Mesenchymal stem cell (in vitro differentiated cells and primary cell): ENCODE results near the gene FSTL4.

ENCODE experiments used
- DNase-seq: peaks from one replicate; pipeline ENCODE4 v3.0.0-alpha.2; 2013
- H2AFZ ChIP-seq: one replicate; pipeline ENCODE4 v1.6.1; 2013; ENCODE audit warnings: low read depth, mild to moderate bottlenecking, control low read depth, inconsistent platforms, low read length, moderate library complexity
- H2AK5ac ChIP-seq: 2 replicates; pipeline ENCODE4 v1.6.1; 2013; ENCODE audit warnings: low read length, moderate library complexity, mild to moderate bottlenecking, inconsistent platforms; ENCODE audit not compliant: severe bottlenecking
- H2BK120ac ChIP-seq: one replicate; pipeline ENCODE4 v1.6.1; 2013; ENCODE audit warnings: low read depth, mild to moderate bottlenecking, inconsistent platforms, low read length, moderate library complexity
- H2BK12ac ChIP-seq, 2 experiments: one replicate each; pipeline ENCODE4 v1.6.1; 2013; ENCODE audit warnings: inconsistent platforms in 2 of 2, low read length in 2 of 2, mild to moderate bottlenecking in 2 of 2, moderate library complexity in 2 of 2, control low read depth in 1 of 2
- H2BK15ac ChIP-seq: one replicate; pipeline ENCODE4 v1.6.1; 2013; ENCODE audit warnings: mild to moderate bottlenecking, low read depth, inconsistent platforms; ENCODE audit not compliant: poor library complexity, severe bottlenecking
- H2BK5ac ChIP-seq: 2 replicates; pipeline ENCODE4 v1.6.1; 2013; ENCODE audit warnings: low read depth, mild to moderate bottlenecking, low read length, control low read depth, inconsistent platforms; ENCODE audit not compliant: poor library complexity, severe bottlenecking
- H3K14ac ChIP-seq, 2 experiments: one replicate each; pipeline ENCODE4 v1.6.1; 2013; ENCODE audit warnings: inconsistent platforms in 2 of 2, low read length in 2 of 2, control low read depth in 1 of 2, mild to moderate bottlenecking in 1 of 2, moderate library complexity in 1 of 2
- H3K18ac ChIP-seq, 2 experiments: one replicate each; pipeline ENCODE4 v1.6.1; 2013; ENCODE audit warnings: inconsistent platforms in 2 of 2, low read length in 2 of 2, control low read depth in 1 of 2, low read depth in 1 of 2, mild to moderate bottlenecking in 1 of 2
- H3K23ac ChIP-seq, 2 experiments: one replicate each; pipeline ENCODE4 v1.6.1; 2013; ENCODE audit warnings: inconsistent platforms in 2 of 2, low read length in 2 of 2, mild to moderate bottlenecking in 2 of 2, moderate library complexity in 2 of 2, control low read depth in 1 of 2
- H3K27ac ChIP-seq: 2 replicates; pipeline ENCODE4 v1.5.1; 2013; ENCODE audit warnings: mild to moderate bottlenecking, moderate library complexity, low read length, control low read depth, inconsistent platforms; ENCODE audit not compliant: poor library complexity, severe bottlenecking
- H3K27me3 ChIP-seq, 2 experiments: 2 replicates each; pipeline versions ENCODE4 v1.6.1 to v1.7.0; 2013; ENCODE audit warnings: low read length in 2 of 2, mild to moderate bottlenecking in 2 of 2, moderate library complexity in 2 of 2, control low read depth in 1 of 2, inconsistent platforms in 1 of 2; ENCODE audit not compliant: control insufficient read depth in 1 of 2, insufficient read depth in 1 of 2
- H3K36me3 ChIP-seq, 2 experiments: 2 replicates each; pipeline versions ENCODE4 v1.6.1 to v1.7.0; 2013; ENCODE audit warnings: low read length in 2 of 2, control low read depth in 1 of 2, inconsistent platforms in 1 of 2, low read depth in 1 of 2, mild to moderate bottlenecking in 1 of 2; ENCODE audit not compliant: insufficient read depth in 2 of 2, control insufficient read depth in 1 of 2
- H3K4ac ChIP-seq, 2 experiments: one replicate each; pipeline ENCODE4 v1.6.1; 2013; ENCODE audit warnings: inconsistent platforms in 2 of 2, low read length in 2 of 2, mild to moderate bottlenecking in 2 of 2, moderate library complexity in 2 of 2, control low read depth in 1 of 2, low read depth in 1 of 2
- H3K4me1 ChIP-seq: 2 replicates; pipeline ENCODE4 v1.6.1; 2013; ENCODE audit warnings: low read depth, low read length, control low read depth; ENCODE audit not compliant: control insufficient read depth, insufficient read depth
- H3K4me2 ChIP-seq: 2 replicates; pipeline ENCODE4 v1.6.1; 2013; ENCODE audit warnings: low read length, mild to moderate bottlenecking, inconsistent platforms; ENCODE audit not compliant: poor library complexity, severe bottlenecking
- H3K4me3 ChIP-seq, 2 experiments: 2 replicates each; pipeline versions ENCODE4 v1.5.1 to v1.7.0; 2013; ENCODE audit warnings: low read length in 2 of 2, mild to moderate bottlenecking in 2 of 2, control low read depth in 1 of 2, low read depth in 1 of 2; ENCODE audit not compliant: insufficient read depth in 1 of 2
- H3K79me1 ChIP-seq: replicated peaks from 2 replicates; pipeline ENCODE4 v1.6.1; 2013; ENCODE audit warnings: mild to moderate bottlenecking, control low read depth, low read length, inconsistent platforms; ENCODE audit not compliant: poor library complexity, severe bottlenecking
- H3K9ac ChIP-seq: 2 replicates; pipeline ENCODE4 v1.7.0; 2013; ENCODE audit warnings: mild to moderate bottlenecking, low read length, moderate library complexity
- H3K9me3 ChIP-seq: 2 replicates; pipeline ENCODE4 v1.7.0; 2013; ENCODE audit warnings: mild to moderate bottlenecking, low read length; ENCODE audit not compliant: control insufficient read depth
- H4K8ac ChIP-seq: one replicate; pipeline ENCODE4 v1.6.1; 2013; ENCODE audit warnings: inconsistent platforms, mild to moderate bottlenecking, low read length, moderate library complexity
- H4K91ac ChIP-seq: one replicate; pipeline ENCODE4 v1.6.1; 2013; ENCODE audit warnings: mild to moderate bottlenecking, low read length, inconsistent platforms
- WGBS: methylation state at CpG from one replicate; pipeline ENCODE4 v1.1.7; 2013; ENCODE audit warnings: mixed read lengths; 5-methylcytosine and 5-hydroxymethylcytosine counted together

The FSTL4 gene

GRCh38 chr5:133214153-133214820, 398.1 kb downstream of the FSTL4 start:
- no peak overlapping the region for H3K27ac ChIP-seq
- H3K9ac ChIP-seq, result no peak overlapping the region
- no peak overlapping the region for H3K23ac ChIP-seq
- H3K4me1 ChIP-seq, result no peaks in the 10 kb centered on the region
- H3K4ac ChIP-seq, result no peak overlapping the region
- H2AK5ac ChIP-seq, result no peak overlapping the region
- H2AFZ ChIP-seq, result no peak overlapping the region
- H2BK120ac ChIP-seq, result no peak overlapping the region
- H3K4me3 ChIP-seq, result no peak overlapping the region
- no peak overlapping the region for H2BK5ac ChIP-seq
- H3K9me3 ChIP-seq, result no peaks in the 10 kb centered on the region
- DNase-seq, result no peak
- H2BK15ac ChIP-seq, result no peak overlapping the region
- no peak overlapping the region for H2BK12ac ChIP-seq
- no peak overlapping the region for H3K4me2 ChIP-seq
- no peak overlapping the region for H4K8ac ChIP-seq
- WGBS, result 75% methylated on average over 2 of the region's 2 CpGs
- no peak overlapping the region for H3K18ac ChIP-seq
- H3K14ac ChIP-seq, result no peak overlapping the region
- no peak overlapping the region for H4K91ac ChIP-seq
- peaks cover 33 to 66% of the 10 kb centered on the region in 2 experiments for H3K27me3 ChIP-seq
- H3K36me3 ChIP-seq, result no peaks in the 10 kb centered on the region
- no peaks in the 10 kb centered on the region for H3K79me1 ChIP-seq

- Histone ChIP-seq H3K9me3 (no peaks in the 10 kb centered on the region), H2BK12ac (no peak overlapping the region), H3K14ac (no peak overlapping the region), H4K8ac (no peak overlapping the region), H3K27me3 (peaks cover 21 to 35% of the 10 kb centered on the region in 2 experiments), H3K9ac (no peak overlapping the region), H3K18ac (no peak overlapping the region), H3K36me3 (no peaks in the 10 kb centered on the region), H2BK5ac (no peak overlapping the region), H3K27ac (no peak overlapping the region), H2AFZ (no peak overlapping the region), H4K91ac (no peak overlapping the region), H2BK120ac (no peak overlapping the region), H2BK15ac (no peak overlapping the region), H3K4me1 (peaks cover 5% of the 10 kb centered on the region), H3K23ac (no peak overlapping the region), H3K4me3 (no peak overlapping the region), H3K4ac (no peak overlapping the region), H3K79me1 (no peaks in the 10 kb centered on the region), H2AK5ac (no peak overlapping the region), H3K4me2 (no peak overlapping the region)
- peak; percentile 45 for DNase-seq
- WGBS, result 40% methylated on average over 1 of the region's 4 CpGs
Measured at GRCh38 chr5:133205649-133206048, 406.7 kb downstream of the FSTL4 start.

- 51% methylated on average over 2 of the region's 4 CpGs for WGBS
- Histone ChIP-seq H2AK5ac (no peak overlapping the region), H3K14ac (no peak overlapping the region), H3K9me3 (no peaks in the 10 kb centered on the region), H2BK5ac (no peak overlapping the region), H3K4me3 (no peak overlapping the region), H2AFZ (no peak overlapping the region), H3K4me2 (no peak overlapping the region), H3K9ac (no peak overlapping the region), H2BK12ac (no peak overlapping the region), H3K36me3 (no peaks in the 10 kb centered on the region), H4K8ac (no peak overlapping the region), H3K23ac (no peak overlapping the region), H4K91ac (no peak overlapping the region), H3K18ac (no peak overlapping the region), H3K4ac (no peak overlapping the region), H3K27me3 (peaks cover 20 to 39% of the 10 kb centered on the region in 2 experiments), H3K4me1 (peaks cover 5% of the 10 kb centered on the region), H3K27ac (no peak overlapping the region), H2BK15ac (no peak overlapping the region), H2BK120ac (no peak overlapping the region), H3K79me1 (no peaks in the 10 kb centered on the region)
- DNase-seq, result peak; percentile 59
Measured at GRCh38 chr5:133205204-133205603, 407.1 kb downstream of the FSTL4 start.

- Histone ChIP-seq H2BK12ac (peak overlapping the region in 1 of 2 experiments; percentile 55), H3K9ac (no peak overlapping the region), H3K23ac (peak overlapping the region in 1 of 2 experiments; percentile 74), H3K9me3 (no peaks in the 10 kb centered on the region), H3K4me3 (no peak overlapping the region), H3K27ac (no peak overlapping the region), H2BK15ac (no peak overlapping the region), H3K36me3 (no peaks in the 10 kb centered on the region), H4K91ac (no peak overlapping the region), H3K27me3 (peaks cover 6 to 48% of the 10 kb centered on the region in 2 experiments), H2BK120ac (no peak overlapping the region), H3K79me1 (no peaks in the 10 kb centered on the region), H4K8ac (no peak overlapping the region), H3K18ac (no peak overlapping the region), H3K4me2 (no peak overlapping the region), H3K14ac (peak overlapping the region in 1 of 2 experiments; percentile 58), H2AFZ (no peak overlapping the region), H2BK5ac (no peak overlapping the region), H3K4ac (no peak overlapping the region), H2AK5ac (no peak overlapping the region), H3K4me1 (peaks cover 5% of the 10 kb centered on the region)
- WGBS, result 85% methylated on average over 8 of the region's 9 CpGs
- DNase-seq, result no peak
Measured at GRCh38 chr5:133203317-133204305, 408.7 kb downstream of the FSTL4 start.
